Left ventricle myocardium superior (tissue), 1 donor: ENCODE results near the gene FAM131A. TPM values are rescaled to one million over a fixed set of nuclear protein-coding genes. Genes with fewer than 3 reads are reported as not detected.
A peak's percentile ranks its signal among the peaks of the same experiment; 100 is the strongest.

Source experiments
- ATAC-seq: fragments of 200-7000 bp; cut with Tn5 transposase; one replicate; pipeline ENCODE4 v1.9.1; 2020; ENCODE audit warnings: mild to moderate bottlenecking, moderate library complexity
- DNase-seq: peaks from one replicate; pipeline ENCODE4 v3.0.0-alpha.2; 2020
- intact Hi-C: fragments of 100-400 bp; cut with micrococcal nuclease; formaldehyde crosslinking; loops from one replicate; pipeline ENCODE4 v1.11.0; 2022
- total RNA-seq: library from RNA; stranded (reverse); fragmentation: NEBNext Ultra II Directional; extraction: Animal tissue kit (Norgen Biotek cat#: 25700); gene quantifications from one replicate; pipeline ENCODE4 v1.2.1, GENCODE V29; 2021
- donor health status: DM: no; HTN: yes; CAD: no; lungs with severe emphysema.

The FAM131A gene
- total RNA-seq, 1 donor from 2014 or later: 41.0 TPM

- intact Hi-C loops: no loop called here
- DNase-seq (no peak), ATAC-seq (no peak)
Measured at GRCh38 chr3:184315543-184315867, 21.9 kb upstream of the FAM131A start.

GRCh38 chr3:184315871-184316661 is 21.3 kb upstream of the FAM131A start:
- DNase-seq: no peak
- intact Hi-C loops: no loop called here

GRCh38 chr3:184316792-184317191 is 20.6 kb upstream of the FAM131A start:
- DNase-seq (no peak), ATAC-seq (no peak)
- intact Hi-C loops: no loop called here

More at GRCh38 chr3:184315871-184316661, 21.3 kb upstream of the FAM131A start:
- no peak for ATAC-seq

DNA sequence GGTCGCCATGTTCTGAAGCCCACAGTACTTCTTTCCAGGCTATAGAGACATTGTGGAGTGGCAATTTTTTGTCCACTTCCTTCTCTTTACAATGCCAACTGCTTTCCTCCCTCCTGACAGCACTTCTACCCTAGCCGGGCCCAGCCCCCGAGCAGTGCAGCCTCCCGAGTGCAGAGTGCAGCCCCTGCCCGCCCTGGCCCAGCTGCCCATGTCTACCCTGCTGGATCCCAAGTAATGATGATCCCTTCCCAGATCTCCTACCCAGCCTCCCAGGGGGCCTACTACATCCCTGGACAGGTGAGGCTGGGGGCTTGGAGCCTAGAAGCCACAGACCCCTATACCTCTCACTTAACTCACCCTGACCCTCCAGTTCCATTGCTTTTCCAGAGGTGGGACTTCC is 20.2 kb upstream of the FAM131A start:
- DNase-seq: no peak
- intact Hi-C loops: no loop called here
- ATAC-seq: no peak

DNA sequence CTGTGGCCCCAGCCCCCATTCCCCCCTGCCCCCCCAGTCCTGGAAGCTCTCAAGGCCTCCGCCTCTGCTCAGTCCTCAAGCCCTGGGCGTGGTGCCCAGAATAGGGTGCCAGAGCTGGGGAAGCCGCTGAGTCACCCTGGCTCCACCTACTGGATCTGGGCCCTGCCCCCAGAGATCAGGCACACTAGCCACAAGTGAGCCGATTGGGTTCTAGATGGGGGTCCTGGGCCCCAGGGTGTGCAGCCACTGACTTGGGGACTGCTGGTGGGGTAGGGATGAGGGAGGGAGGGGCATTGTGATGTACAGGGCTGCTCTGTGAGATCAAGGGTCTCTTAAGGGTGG is 17.3 kb upstream of the FAM131A start:
- DNase-seq: peak; percentile 98
- ATAC-seq: peak; percentile 90
- intact Hi-C loops: no loop called here

DNA sequence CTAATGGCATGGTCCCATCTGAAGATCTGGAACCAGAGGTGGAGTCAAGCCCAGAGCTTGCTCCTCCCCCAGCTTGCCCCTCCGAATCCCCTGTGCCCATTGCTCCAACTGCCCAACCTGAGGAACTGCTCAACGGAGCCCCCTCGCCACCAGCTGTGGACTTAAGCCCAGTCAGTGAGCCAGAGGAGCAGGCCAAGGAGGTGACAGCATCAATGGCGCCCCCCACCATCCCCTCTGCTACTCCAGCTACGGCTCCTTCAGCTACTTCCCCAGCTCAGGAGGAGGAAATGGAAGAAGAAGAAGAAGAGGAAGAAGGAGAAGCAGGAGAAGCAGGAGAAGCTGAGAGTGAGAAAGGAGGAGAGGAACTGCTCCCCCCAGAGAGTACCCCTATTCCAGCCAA is 15.7 kb upstream of the FAM131A start:
- no peak for ATAC-seq
- peak; percentile 26 for DNase-seq
- intact Hi-C loops: no loop called here

- intact Hi-C loops: no loop called here
- ATAC-seq: no peak
- peak; percentile 33 for DNase-seq
Measured at GRCh38 chr3:184322731-184323487, 14.5 kb upstream of the FAM131A start.

- intact Hi-C loops: no loop called here
- DNase-seq (peak; percentile 51), ATAC-seq (no peak)
Measured at GRCh38 chr3:184323696-184324095, 13.7 kb upstream of the FAM131A start.

DNA sequence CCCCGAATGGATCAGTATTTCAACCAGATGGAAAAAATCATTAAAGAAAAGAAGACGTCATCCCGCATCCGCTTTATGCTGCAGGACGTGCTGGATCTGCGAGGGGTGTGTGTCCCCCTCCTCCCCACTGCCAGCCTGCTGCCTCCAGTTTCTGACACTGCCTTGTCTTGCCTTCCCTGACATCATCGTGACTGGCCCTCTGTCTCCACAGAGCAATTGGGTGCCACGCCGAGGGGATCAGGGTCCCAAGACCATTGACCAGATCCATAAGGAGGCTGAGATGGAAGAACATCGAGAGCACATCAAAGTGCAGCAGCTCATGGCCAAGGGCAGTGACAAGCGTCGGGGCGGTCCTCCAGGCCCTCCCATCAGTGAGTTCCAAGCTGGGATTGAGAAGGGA is 12.1 kb upstream of the FAM131A start:
- DNase-seq (peak; percentile 20), ATAC-seq (no peak)
- intact Hi-C loops: no loop called here

GRCh38 chr3:184325715-184326369 is 11.6 kb upstream of the FAM131A start:
- intact Hi-C loops: no loop called here
- no peak for DNase-seq
- no peak for ATAC-seq

DNA sequence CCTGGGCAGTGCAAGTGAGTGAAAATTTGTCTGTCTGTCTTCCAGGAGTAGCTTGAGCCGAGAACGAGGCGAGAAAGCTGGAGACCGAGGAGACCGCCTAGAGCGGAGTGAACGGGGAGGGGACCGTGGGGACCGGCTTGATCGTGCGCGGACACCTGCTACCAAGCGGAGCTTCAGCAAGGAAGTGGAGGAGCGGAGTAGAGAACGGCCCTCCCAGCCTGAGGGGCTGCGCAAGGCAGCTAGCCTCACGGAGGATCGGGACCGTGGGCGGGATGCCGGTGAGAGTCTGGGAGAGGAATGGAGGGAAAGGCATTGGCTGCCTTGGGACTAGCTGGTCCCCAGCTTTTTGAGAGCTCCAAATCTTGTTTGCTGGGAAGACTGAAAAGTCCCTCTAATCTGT is 10.2 kb upstream of the FAM131A start:
- no peak for DNase-seq
- no peak for ATAC-seq
- intact Hi-C loops: no loop called here

GRCh38 chr3:184328516-184328915 is 8.9 kb upstream of the FAM131A start:
- intact Hi-C loops: no loop called here
- DNase-seq: no peak
- ATAC-seq: no peak

GRCh38 chr3:184332370-184333090 is 4.9 kb upstream of the FAM131A start:
- ATAC-seq: no peak
- intact Hi-C loops: no loop called here

GRCh38 chr3:184333190-184333589 is 4.2 kb upstream of the FAM131A start:
- intact Hi-C loops: no loop called here
- ATAC-seq: no peak
- no peak for DNase-seq

More at GRCh38 chr3:184332370-184333090, 4.9 kb upstream of the FAM131A start:
- no peak for DNase-seq

GRCh38 chr3:184333700-184334099 is 3.7 kb upstream of the FAM131A start:
- DNase-seq (no peak), ATAC-seq (no peak)
- intact Hi-C loops: no loop called here

- ATAC-seq: no peak
- peak; percentile 35 for DNase-seq
- intact Hi-C loops: no loop called here
Measured at GRCh38 chr3:184334470-184335158, 2.8 kb upstream of the FAM131A start.

DNA sequence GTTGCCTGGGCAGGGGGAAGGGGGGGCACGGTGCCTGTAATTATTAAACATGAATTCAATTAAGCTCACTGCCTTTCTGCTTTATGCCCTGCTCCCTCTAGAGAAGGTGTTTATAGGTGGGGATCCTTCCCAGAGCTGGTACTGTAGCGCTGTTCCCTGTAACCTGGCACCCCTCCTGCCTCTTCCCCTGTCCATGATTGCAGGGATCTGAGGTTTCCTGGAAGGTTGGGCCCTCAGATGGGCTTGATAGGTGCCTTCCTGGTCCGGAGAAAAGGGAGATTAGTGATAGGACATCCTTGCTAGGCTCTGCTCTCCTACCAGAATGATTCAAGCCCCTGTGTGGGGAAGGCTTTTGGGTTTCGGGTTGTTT is 2.1 kb upstream of the FAM131A start:
- no peak for ATAC-seq
- DNase-seq: no peak
- intact Hi-C loops: no loop called here

DNA sequence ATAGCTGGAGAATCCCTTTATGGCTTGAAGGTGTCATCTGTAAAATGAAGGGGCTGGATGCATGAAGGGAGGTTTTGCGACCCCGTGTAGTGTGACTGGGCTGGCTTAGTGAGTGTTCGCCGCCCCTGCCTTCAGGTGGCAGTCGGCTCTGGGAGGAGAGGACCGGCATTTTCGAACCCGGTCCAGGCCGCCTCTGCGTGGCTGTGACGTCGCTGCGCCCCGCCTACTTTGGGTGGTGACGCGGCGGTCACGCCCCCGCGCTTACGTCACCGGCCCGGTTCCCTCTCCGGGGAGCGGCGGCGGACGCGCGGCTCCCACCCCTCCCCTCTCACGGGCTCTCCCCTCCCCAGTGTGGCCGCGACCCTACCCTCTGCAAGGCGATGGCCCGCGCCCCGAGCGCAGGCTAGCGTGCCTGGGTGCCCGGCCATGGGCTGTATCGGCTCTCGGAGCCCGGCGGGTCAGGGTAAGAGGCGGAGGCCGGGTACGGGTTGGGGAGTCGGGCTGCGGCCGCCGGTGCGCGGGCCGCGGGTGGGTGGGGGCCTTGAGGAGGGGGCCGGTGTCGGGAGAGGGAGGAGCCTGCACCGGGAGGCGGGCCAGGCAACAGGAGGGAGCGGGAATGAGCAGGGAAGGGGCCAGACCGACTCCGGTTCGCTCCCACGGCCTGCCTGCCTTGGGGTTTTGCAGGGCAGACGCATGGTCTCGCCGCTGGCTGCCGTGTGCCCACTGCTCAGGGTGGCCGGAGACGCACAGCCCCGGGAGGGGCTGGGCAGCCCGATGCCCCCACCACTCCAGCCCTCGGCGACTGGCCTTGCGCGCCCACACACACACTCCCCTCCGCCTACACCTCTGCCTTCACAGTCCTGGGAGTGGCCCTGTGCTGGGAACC is 1.5 kb upstream of the FAM131A start:
- ATAC-seq (peak; percentile 70), DNase-seq (peak; percentile 94)
- intact Hi-C loops: no loop called here
